Ecto neural progenitor cell (in vitro differentiated cells): ENCODE results near the gene CDHR5.
A peak's percentile ranks its signal among the peaks of the same experiment; 100 is the strongest.
"Not testable (repeated sequence)": the region's sequence is repeated elsewhere in the genome, so short reads cannot be mapped to it uniquely, and the experiment has no call there.

Experiments
- DNase-seq: peaks from one replicate; pipeline ENCODE4 v3.0.0-alpha.2; 2018; ENCODE audit warnings: low spot score

CDHR5 gene

GRCh38 chr11:624705-625635 lies at the start of gene CDHR5:
CDHR5 (minus strand) TSS chr11:624955; CDS start chr11:624902, 53 bp downstream.
- DNase-seq: peak; percentile 43

GRCh38 chr11:674406-674805 lies 49.7 kb upstream of the CDHR5 start:
- no peak for DNase-seq

- DNase-seq: no peak
Observed at GRCh38 chr11:673866-674265, 49.1 kb upstream of the CDHR5 start.

- DNase-seq: no peak
Observed at GRCh38 chr11:665704-666281, 41.0 kb upstream of the CDHR5 start.

- no peak for DNase-seq
Observed at GRCh38 chr11:665062-665703, 40.4 kb upstream of the CDHR5 start.

GRCh38 chr11:662689-663274 lies 38.0 kb upstream of the CDHR5 start:
- DNase-seq: peak; percentile 73

- no peak for DNase-seq
Observed at GRCh38 chr11:660681-661444, 36.1 kb upstream of the CDHR5 start.

GRCh38 chr11:660281-660680 lies 35.5 kb upstream of the CDHR5 start:
- no peak for DNase-seq

GRCh38 chr11:659532-660085 lies 34.9 kb upstream of the CDHR5 start:
- no peak for DNase-seq

GRCh38 chr11:657691-658126 lies 33.0 kb upstream of the CDHR5 start:
- no peak for DNase-seq

GRCh38 chr11:656866-657265 lies 32.1 kb upstream of the CDHR5 start:
- no peak for DNase-seq

GRCh38 chr11:656426-656825 lies 31.7 kb upstream of the CDHR5 start:
- no peak for DNase-seq

- no peak for DNase-seq
Observed at GRCh38 chr11:655036-655726, 30.4 kb upstream of the CDHR5 start.

- DNase-seq: not testable (repeated sequence)
Observed at GRCh38 chr11:654444-654843, 29.7 kb upstream of the CDHR5 start.

- no peak for DNase-seq
Observed at GRCh38 chr11:653837-654236, 29.1 kb upstream of the CDHR5 start.

GRCh38 chr11:653136-653535 lies 28.4 kb upstream of the CDHR5 start:
- not testable (repeated sequence) for DNase-seq

- no peak for DNase-seq
Observed at GRCh38 chr11:650482-650881, 25.7 kb upstream of the CDHR5 start.

GRCh38 chr11:647672-648158 lies 23.0 kb upstream of the CDHR5 start:
- DNase-seq: not testable (repeated sequence)

GRCh38 chr11:646214-646613 lies 21.5 kb upstream of the CDHR5 start:
- no peak for DNase-seq

- no peak for DNase-seq
Observed at GRCh38 chr11:645536-645935, 20.8 kb upstream of the CDHR5 start.
